ENCODE measurements around the gene CDK14. TPM values are rescaled to one million over a fixed set of nuclear protein-coding genes. Genes with fewer than 3 reads are reported as not detected.

The CDK14 gene
- polyA plus RNA-seq, 3 donors, result 1.7 to 2.5 (median 2.1) TPM

DNA sequence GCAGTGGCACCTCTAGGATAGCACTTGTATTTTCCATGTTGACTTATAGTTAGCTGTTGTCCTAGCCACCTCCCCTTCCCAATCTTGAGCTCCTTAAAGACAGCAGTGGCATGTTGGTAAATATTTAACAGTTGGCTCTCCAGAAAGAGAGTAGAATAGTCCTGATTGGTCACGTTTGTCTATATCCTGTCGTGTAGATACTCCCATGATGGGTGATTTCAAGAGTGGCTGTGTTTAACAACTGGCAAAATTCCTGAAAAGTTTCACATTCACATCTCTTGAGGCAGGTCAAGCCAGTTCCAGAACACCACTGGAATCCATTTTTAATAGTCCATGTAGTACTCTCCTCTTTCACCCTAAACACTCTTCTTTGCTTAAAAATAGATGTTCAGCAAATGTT lies 599.9 kb downstream of the CDK14 start:
- Mint-ChIP-seq H3K4me1 (peaks cover 3% of the 10 kb centered on the region), H3K27me3 (ENCODE audit: low read depth in 3 of 3) (no peaks in the 10 kb centered on the region), H3K9me3 (no peaks in the 10 kb centered on the region), H3K27ac (no peak overlapping the region), H3K36me3 (peaks cover 2 to 3% of the 10 kb centered on the region in 2 donors), H3K4me3 (no peak overlapping the region)
- Histone ChIP-seq H3K9me3 (replicated peaks in 1 of 2; ENCODE audit: control insufficient read depth in 1 of 2, insufficient read depth in 1 of 2, low read length in 2 of 2) (no peaks in the 10 kb centered on the region), H3K4me3 (replicated peaks in 1 of 3; ENCODE audit: low read depth in 2 of 3, low read length in 3 of 3) (no peak overlapping the region), H3K4me2 (replicated peaks; ENCODE audit: extremely low read depth, low read length, poor library complexity, severe bottlenecking) (no peak overlapping the region), H3K27ac (ENCODE audit: low read depth in 1 of 2, low read length in 2 of 2) (no peak overlapping the region), H3K27me3 (ENCODE audit: control insufficient read depth in 2 of 2, insufficient read depth in 2 of 2, low read length in 2 of 2) (no peaks in the 10 kb centered on the region), H3K4me1 (ENCODE audit: control insufficient read depth in 1 of 2, insufficient read depth in 2 of 2, low read length in 2 of 2) (no peaks in the 10 kb centered on the region), H3K79me2 (ENCODE audit: insufficient read depth, low read length) (no peaks in the 10 kb centered on the region), H2AFZ (ENCODE audit: insufficient read depth, low read depth, low read length, poor library complexity, severe bottlenecking) (no peak overlapping the region), H3K9ac (ENCODE audit: insufficient read depth, low read length, poor library complexity, severe bottlenecking) (no peak overlapping the region), H4K20me1 (ENCODE audit: insufficient read depth, low read length) (no peaks in the 10 kb centered on the region), H3K36me3 (replicated peaks in 1 of 2; ENCODE audit: control insufficient read depth in 1 of 2, insufficient read depth in 2 of 2, low read length in 2 of 2) (no peaks in the 10 kb centered on the region)
- WGBS (ENCODE audit: insufficient coverage), result no CpG with 5 or more reads among the region's 2 CpGs
- no peak for DNase-seq
- TF ChIP-seq, protein P1, sequence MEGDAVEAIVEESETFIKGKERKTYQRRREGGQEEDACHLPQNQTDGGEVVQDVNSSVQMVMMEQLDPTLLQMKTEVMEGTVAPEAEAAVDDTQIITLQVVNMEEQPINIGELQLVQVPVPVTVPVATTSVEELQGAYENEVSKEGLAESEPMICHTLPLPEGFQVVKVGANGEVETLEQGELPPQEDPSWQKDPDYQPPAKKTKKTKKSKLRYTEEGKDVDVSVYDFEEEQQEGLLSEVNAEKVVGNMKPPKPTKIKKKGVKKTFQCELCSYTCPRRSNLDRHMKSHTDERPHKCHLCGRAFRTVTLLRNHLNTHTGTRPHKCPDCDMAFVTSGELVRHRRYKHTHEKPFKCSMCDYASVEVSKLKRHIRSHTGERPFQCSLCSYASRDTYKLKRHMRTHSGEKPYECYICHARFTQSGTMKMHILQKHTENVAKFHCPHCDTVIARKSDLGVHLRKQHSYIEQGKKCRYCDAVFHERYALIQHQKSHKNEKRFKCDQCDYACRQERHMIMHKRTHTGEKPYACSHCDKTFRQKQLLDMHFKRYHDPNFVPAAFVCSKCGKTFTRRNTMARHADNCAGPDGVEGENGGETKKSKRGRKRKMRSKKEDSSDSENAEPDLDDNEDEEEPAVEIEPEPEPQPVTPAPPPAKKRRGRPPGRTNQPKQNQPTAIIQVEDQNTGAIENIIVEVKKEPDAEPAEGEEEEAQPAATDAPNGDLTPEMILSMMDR (IDR thresholded peaks at IDR 0.05), result no peak
- intact Hi-C loops (cut with micrococcal nuclease), result no loop called here

DNA sequence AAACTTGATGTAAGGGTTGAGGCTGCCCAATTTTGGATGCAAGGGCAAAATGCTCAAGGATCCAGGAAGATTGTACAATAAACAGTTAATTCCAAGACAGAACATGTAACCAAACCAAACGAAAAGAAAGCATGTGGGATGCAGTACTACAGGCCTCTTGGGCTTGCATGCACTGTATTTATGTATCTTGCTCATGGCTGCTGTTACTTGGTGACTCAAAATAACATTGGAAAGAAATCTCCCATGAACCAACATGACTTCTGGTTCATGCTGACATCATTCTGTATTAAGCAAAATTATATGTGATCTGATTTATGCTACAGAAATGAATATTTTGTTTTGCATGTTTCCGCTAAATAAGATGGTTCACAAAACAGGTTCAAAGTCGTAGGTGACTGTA lies 602.2 kb downstream of the CDK14 start:
- Histone ChIP-seq H3K4me3 (replicated peaks in 1 of 3; ENCODE audit: low read depth in 2 of 3, low read length in 3 of 3) (no peak overlapping the region), H3K36me3 (replicated peaks in 1 of 2; ENCODE audit: control insufficient read depth in 1 of 2, insufficient read depth in 2 of 2, low read length in 2 of 2) (no peaks in the 10 kb centered on the region), H4K20me1 (ENCODE audit: insufficient read depth, low read length) (no peaks in the 10 kb centered on the region), H3K27ac (ENCODE audit: low read depth in 1 of 2, low read length in 2 of 2) (no peak overlapping the region), H3K27me3 (ENCODE audit: control insufficient read depth in 2 of 2, insufficient read depth in 2 of 2, low read length in 2 of 2) (no peaks in the 10 kb centered on the region), H2AFZ (ENCODE audit: insufficient read depth, low read depth, low read length, poor library complexity, severe bottlenecking) (no peak overlapping the region), H3K79me2 (ENCODE audit: insufficient read depth, low read length) (no peaks in the 10 kb centered on the region), H3K9me3 (replicated peaks in 1 of 2; ENCODE audit: control insufficient read depth in 1 of 2, insufficient read depth in 1 of 2, low read length in 2 of 2) (no peaks in the 10 kb centered on the region), H3K4me1 (ENCODE audit: control insufficient read depth in 1 of 2, insufficient read depth in 2 of 2, low read length in 2 of 2) (no peaks in the 10 kb centered on the region), H3K9ac (ENCODE audit: insufficient read depth, low read length, poor library complexity, severe bottlenecking) (no peak overlapping the region), H3K4me2 (replicated peaks; ENCODE audit: extremely low read depth, low read length, poor library complexity, severe bottlenecking) (no peak overlapping the region)
- DNase-seq, result no peak
- no peak overlapping the region for H3K4me3 Mint-ChIP-seq
- intact Hi-C loops (cut with micrococcal nuclease), result no loop called here
- H3K36me3 Mint-ChIP-seq, result peaks cover 2 to 3% of the 10 kb centered on the region in 2 donors
- peaks cover 3% of the 10 kb centered on the region for H3K4me1 Mint-ChIP-seq
- TF ChIP-seq, protein P1 (IDR thresholded peaks at IDR 0.05), result no peak
- WGBS (ENCODE audit: insufficient coverage), result no CpG with 5 or more reads among the region's 3 CpGs
- no peak overlapping the region for H3K27ac Mint-ChIP-seq
- no peaks in the 10 kb centered on the region for H3K27me3 Mint-ChIP-seq (ENCODE audit: low read depth in 3 of 3)
- H3K9me3 Mint-ChIP-seq, result peaks cover 0 to 1% (median 0%) of the 10 kb centered on the region in 7 donors
